Measurements from ENCODE around the gene RNASEH2C. TPM values are rescaled to one million over a fixed set of nuclear protein-coding genes. Genes with fewer than 3 reads are reported as not detected.

Gene RNASEH2C
- polyA plus RNA-seq, 1 donor (not counting 4 experiments of a cell fraction or from before 2014, with no cell fraction given): 18.5 TPM

- H3K9ac ChIP-seq (ENCODE audit: control insufficient read depth, extremely low read depth, insufficient read depth, low read length): no peak overlapping the region
- no peak overlapping the region for H3K4me3 ChIP-seq (ENCODE audit: control insufficient read depth in 2 of 3, extremely low read depth in 1 of 3, insufficient read depth in 2 of 3, low read depth in 1 of 3, low read length in 3 of 3)
- H3K79me2 ChIP-seq (ENCODE audit: control insufficient read depth, insufficient read depth, low read length): no peaks in the 10 kb centered on the region
- no peaks in the 10 kb centered on the region for H3K9me1 ChIP-seq (ENCODE audit: control insufficient read depth, extremely low read depth, insufficient read depth, low read length)
- DNase-seq (ENCODE audit: low read depth, low spot score) (no peak), FAIRE-seq (no peak)
- H4K20me1 ChIP-seq (ENCODE audit: control insufficient read depth, extremely low read depth, insufficient read depth, low read length): no peaks in the 10 kb centered on the region
- dilution Hi-C loops (cut with MboI; ENCODE audit: extremely low pct_ligation_motif_present, low sequenced_read_pairs): no loop called here
- no peak overlapping the region for H3K4me2 ChIP-seq (ENCODE audit: control insufficient read depth, extremely low read depth, insufficient read depth, low read depth, low read length)
- no peak overlapping the region for H2AFZ ChIP-seq (ENCODE audit: control insufficient read depth, low read length)
- no peaks in the 10 kb centered on the region for H3K9me3 ChIP-seq (ENCODE audit: control insufficient read depth, low read depth, low read length)
- H3K27me3 ChIP-seq (ENCODE audit: control insufficient read depth, extremely low read depth, insufficient read depth, low read length): no peaks in the 10 kb centered on the region
- H3K36me3 ChIP-seq (ENCODE audit: control insufficient read depth in 2 of 2, extremely low read depth in 1 of 2, insufficient read depth in 2 of 2, low read length in 2 of 2): no peaks in the 10 kb centered on the region
- H3K4me1 ChIP-seq (ENCODE audit: control insufficient read depth, extremely low read depth, insufficient read depth, low read length): no peaks in the 10 kb centered on the region
- TF ChIP-seq CTCF (optimal IDR thresholded peaks at IDR 0.05 in 1 of 3, IDR thresholded peaks at IDR 0.05 in 1 of 3, conservative IDR thresholded peaks at IDR 0.05 in 1 of 3; ENCODE audit: extremely low read depth in 1 of 3, insufficient read depth in 2 of 3, low read length in 3 of 3) (no peak), EZH2 (IDR thresholded peaks at IDR 0.05; ENCODE audit: low read length) (no peak)
- H3K27ac ChIP-seq (ENCODE audit: control insufficient read depth, insufficient read depth, low read length): no peak overlapping the region
These were observed 48.3 kb downstream of the RNASEH2C start for GRCh38 chr11:65672180-65672860.

Small RNA genes within 50 kb of the gene (small RNA-seq; reads per million reads assigned to genes)
- gene RN7SL309P (ENCODE audit: insufficient read length in 3 of 3, low read depth in 3 of 3, low replicate concordance in 1 of 3): 0 reads per million in 3 experiments

Other genes starting within 250 kb of the RNASEH2C start
- 337 to 1,845 TPM (median 1,768 TPM) in 3 replicates for gene MALAT1, start 221.8 kb downstream of the RNASEH2C start, polyA plus RNA-seq
- 31.3 to 51.2 TPM (median 44.1 TPM) in 3 replicates for gene SCYL1, start 195.7 kb downstream of the RNASEH2C start, polyA plus RNA-seq
- gene LTBP3, start 162.4 kb downstream of the RNASEH2C start, polyA plus RNA-seq: 9.1 to 23.0 TPM (median 11.0 TPM) in 3 replicates
- gene ZNRD2, start 150.3 kb downstream of the RNASEH2C start, polyA plus RNA-seq: 33.6 to 48.5 TPM (median 47.5 TPM) in 3 replicates
- 11.5 to 37.6 TPM (median 13.5 TPM) in 3 replicates for gene FAM89B, start 148.3 kb downstream of the RNASEH2C start, polyA plus RNA-seq
- gene EHBP1L1, start 144.7 kb downstream of the RNASEH2C start, polyA plus RNA-seq: 8.5 to 14.0 TPM (median 10.4 TPM) in 3 replicates
- gene KCNK7, start 125.0 kb downstream of the RNASEH2C start, polyA plus RNA-seq: 0.14 to 1.5 TPM (median 0.46 TPM) in 3 replicates
- gene MAP3K11, start 106.6 kb downstream of the RNASEH2C start, polyA plus RNA-seq: 13.6 to 18.8 TPM (median 17.5 TPM) in 3 replicates
- gene PCNX3, start 105.0 kb downstream of the RNASEH2C start, polyA plus RNA-seq: 6.1 to 16.5 TPM (median 10.5 TPM) in 3 replicates
- 4.5 to 7.2 TPM (median 7.1 TPM) in 3 replicates for gene SIPA1, start 82.7 kb downstream of the RNASEH2C start, polyA plus RNA-seq
- gene RELA, start 57.9 kb downstream of the RNASEH2C start, polyA plus RNA-seq: 20.4 to 49.4 TPM (median 23.5 TPM) in 3 replicates
- gene KAT5, start 8.5 kb downstream of the RNASEH2C start, polyA plus RNA-seq: 26.8 to 32.1 TPM (median 30.3 TPM) in 3 replicates
- gene AP5B1, start 60.2 kb upstream of the RNASEH2C start, polyA plus RNA-seq: 3.1 to 6.8 TPM (median 3.1 TPM) in 3 replicates
- gene OVOL1, start 66.3 kb upstream of the RNASEH2C start, polyA plus RNA-seq: 2.1 to 23.2 TPM (median 7.5 TPM) in 3 replicates
- 0.12 to 0.44 TPM (median 0.15 TPM) in 3 replicates for gene SNX32, start 113.2 kb upstream of the RNASEH2C start, polyA plus RNA-seq
- gene CFL1, start 137.4 kb upstream of the RNASEH2C start, polyA plus RNA-seq: 571 to 1,860 TPM (median 1,236 TPM) in 3 replicates
- 24.7 to 34.4 TPM (median 28.0 TPM) in 3 replicates for gene MUS81, start 139.6 kb upstream of the RNASEH2C start, polyA plus RNA-seq
- gene EFEMP2, start 152.0 kb upstream of the RNASEH2C start, polyA plus RNA-seq: 4.6 to 13.6 TPM (median 4.8 TPM) in 3 replicates
- gene CTSW, start 159.0 kb upstream of the RNASEH2C start, polyA plus RNA-seq: not detected in 3 replicates
- 83.0 to 104 TPM (median 95.1 TPM) in 3 replicates for gene FIBP, start 167.7 kb upstream of the RNASEH2C start, polyA plus RNA-seq
- 4.1 to 6.8 TPM (median 6.0 TPM) in 3 replicates for gene CCDC85B, start 169.9 kb upstream of the RNASEH2C start, polyA plus RNA-seq
- gene FOSL1, start 179.6 kb upstream of the RNASEH2C start, polyA plus RNA-seq: 9.4 to 25.3 TPM (median 21.8 TPM) in 3 replicates
- gene C11orf68, start 198.3 kb upstream of the RNASEH2C start, polyA plus RNA-seq: 18.4 to 30.9 TPM (median 25.0 TPM) in 3 replicates
- gene DRAP1, start 198.6 kb upstream of the RNASEH2C start, polyA plus RNA-seq: 135 to 175 TPM (median 138 TPM) in 3 replicates
- not detected in 3 replicates for gene TSGA10IP, start 224.7 kb upstream of the RNASEH2C start, polyA plus RNA-seq
- gene SART1, start 240.9 kb upstream of the RNASEH2C start, polyA plus RNA-seq: 5.9 to 28.0 TPM (median 14.7 TPM) in 3 replicates

Measured in keratinocyte (primary cell).